AML-193 (cell line): ENCODE data around the gene TMEFF1.

Source experiments
- DNase-seq, 2 experiments: peaks; one replicate each; lab custom pipeline; 2025; lab: John Stamatoyannopoulos, UW

The TMEFF1 gene

DNA sequence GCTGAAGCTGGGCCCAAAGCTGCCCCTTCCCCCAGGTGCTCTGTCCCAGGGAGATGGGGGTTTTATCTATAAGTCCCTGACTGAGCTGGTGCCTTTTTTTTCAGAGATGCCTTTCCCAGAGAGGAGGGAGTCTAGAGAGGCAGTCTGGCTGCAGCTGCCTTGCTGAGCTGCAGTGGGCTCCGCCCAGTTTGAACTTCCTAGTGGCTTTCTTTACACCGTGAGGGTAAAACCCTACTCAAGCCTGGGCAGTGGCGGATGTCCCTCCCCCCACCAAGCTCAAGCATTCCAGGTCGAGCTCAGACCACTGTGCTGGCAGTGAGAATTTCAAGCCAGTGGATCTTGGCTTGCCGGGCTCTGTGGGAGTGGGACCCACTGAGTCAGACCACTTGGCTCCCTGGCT is 146.2 kb downstream of the TMEFF1 start:
- no peak for DNase-seq

DNA sequence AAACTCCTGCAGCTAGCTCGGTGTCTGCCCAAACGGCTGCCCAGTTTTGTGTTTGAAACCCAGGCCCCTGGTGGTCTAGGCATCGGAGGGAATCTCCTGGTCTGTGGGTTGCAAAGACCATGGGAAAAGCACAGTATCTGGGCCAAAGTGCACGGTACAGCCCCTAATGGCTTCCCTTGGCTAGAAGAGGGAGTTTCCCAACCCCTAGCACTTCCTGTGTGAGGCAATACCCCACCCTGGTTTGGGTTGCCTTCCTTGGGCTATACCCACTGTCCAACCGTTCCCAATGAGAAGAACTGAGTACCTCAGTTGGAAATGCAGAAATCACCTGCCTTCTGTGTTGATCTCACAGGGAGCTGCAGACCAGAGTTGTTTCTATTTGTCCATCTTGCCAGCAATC is 146.7 kb downstream of the TMEFF1 start:
- DNase-seq = no peak

DNA sequence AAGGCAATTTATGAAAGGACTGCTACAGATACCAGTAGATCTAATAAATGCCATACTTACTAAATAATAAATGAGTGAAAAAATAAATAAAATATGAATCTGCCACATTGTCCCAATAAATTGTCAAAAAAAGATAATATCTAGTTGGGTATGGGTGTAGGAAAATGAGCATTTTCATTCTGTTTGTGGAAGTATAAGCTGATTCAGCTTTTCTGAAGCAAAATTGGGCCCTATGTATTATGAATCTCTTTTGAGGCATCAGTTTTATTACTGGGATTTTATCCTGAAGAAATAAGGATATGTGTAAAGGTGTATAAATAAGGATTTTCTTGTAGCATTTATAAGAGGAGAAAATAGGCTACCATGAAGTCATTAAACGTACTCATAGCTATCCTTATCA is 151.0 kb downstream of the TMEFF1 start:
- no peak for DNase-seq

DNA sequence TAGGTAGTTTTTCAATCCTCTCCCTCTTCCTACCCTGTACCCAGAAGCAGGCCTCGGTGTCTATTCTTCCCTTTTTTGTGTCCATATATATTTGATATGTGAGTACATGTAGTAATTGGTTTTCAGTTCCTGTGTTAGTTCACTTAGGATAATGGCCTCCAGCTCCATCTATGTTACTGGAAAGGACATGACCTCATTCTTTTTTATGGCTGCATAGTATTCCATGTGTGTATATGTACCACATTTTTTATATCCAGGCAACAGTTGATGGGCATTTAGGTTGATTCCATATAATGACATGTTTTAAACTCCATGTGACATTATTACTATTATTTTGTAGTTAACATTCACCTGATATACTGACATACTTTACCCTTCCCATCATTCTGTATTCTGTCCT is 154.0 kb downstream of the TMEFF1 start:
- DNase-seq = no peak
